IPS DF 4.7 (cell line): ENCODE results near the gene CLEC3A.
"Not testable (repeated sequence)": the region's sequence is repeated elsewhere in the genome, so short reads cannot be mapped to it uniquely, and the experiment has no call there.

Experiments
- DNase-seq: peaks from one replicate; pipeline ENCODE4 v3.0.0-alpha.2; 2013; ENCODE audit warnings: low spot score; ENCODE audit errors: extremely low read depth

Gene CLEC3A

DNA sequence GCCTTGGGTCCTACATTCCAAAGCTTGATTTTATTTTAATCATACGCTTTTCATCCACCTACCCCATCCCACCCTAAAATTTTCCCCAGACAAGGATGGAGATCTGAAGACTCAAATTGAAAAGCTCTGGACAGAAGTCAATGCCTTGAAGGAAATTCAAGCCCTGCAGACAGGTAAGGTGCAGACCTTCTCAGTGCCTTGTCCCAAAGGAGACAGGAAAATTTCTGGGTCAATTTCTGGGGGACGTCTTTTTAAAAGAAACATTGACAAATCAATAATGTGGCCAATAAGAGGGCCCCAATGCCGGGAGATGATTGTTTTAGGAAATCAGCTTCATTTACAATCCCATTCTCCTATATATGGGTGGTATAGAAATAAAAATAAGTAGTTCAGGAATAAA, 5.7 kb downstream of the CLEC3A start:
- DNase-seq: no peak

DNA sequence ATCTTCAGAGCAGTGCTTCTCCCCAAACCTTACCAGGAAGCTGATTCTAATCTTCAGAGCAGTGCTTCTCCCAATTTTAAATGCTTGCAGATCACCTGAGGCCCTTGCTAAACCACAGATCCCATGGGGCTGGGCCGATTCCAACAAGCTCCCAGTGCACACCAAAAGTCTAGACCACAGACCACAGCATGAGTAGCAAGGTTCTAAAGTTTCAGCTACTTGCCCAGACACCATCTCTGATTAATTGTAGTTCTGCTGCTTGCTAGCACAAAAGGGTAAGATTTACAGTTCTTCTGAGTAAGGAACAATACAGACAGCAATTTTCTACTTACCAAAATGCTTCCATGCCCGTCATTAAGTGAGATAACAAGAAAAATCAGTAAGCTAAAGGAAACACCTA, 12.2 kb downstream of the CLEC3A start:
- no peak for DNase-seq

DNA sequence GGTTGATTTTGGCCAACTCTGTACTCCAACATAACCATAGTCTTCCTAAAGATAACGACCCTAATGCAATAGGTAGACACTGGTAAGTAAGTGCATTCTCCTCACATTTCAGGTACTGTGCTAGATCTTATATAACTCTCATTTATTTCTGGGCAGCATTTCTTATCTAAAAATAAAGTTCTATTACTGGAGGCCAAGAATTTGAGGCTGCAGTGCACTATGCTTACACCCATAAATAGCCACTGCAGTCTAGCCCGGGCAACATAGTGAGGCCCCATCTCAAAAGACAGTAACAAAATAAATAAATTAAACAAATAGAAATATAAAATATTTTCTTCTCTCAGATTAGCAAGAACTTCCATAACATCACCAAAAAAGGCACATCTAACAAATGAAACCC, 12.7 kb downstream of the CLEC3A start:
- no peak for DNase-seq

DNA sequence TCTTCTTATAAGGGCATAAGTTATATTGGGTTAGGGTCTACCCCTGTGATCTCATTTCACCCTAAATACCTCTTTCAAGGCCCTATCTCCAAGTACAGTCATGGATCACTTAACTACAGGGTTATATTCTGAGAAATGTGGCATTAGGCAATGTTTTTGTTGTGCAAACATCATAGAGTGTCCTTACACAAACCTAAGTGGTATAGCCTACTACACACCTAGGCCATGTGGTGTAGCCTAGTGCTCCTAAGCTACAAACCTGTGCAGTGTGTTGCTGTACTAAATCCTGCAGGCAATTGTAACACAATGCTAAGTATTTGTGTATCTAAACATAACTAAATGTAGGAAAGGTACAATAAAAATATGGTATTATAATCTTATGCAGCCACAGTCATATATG, 18.0 kb downstream of the CLEC3A start:
- no peak for DNase-seq

DNA sequence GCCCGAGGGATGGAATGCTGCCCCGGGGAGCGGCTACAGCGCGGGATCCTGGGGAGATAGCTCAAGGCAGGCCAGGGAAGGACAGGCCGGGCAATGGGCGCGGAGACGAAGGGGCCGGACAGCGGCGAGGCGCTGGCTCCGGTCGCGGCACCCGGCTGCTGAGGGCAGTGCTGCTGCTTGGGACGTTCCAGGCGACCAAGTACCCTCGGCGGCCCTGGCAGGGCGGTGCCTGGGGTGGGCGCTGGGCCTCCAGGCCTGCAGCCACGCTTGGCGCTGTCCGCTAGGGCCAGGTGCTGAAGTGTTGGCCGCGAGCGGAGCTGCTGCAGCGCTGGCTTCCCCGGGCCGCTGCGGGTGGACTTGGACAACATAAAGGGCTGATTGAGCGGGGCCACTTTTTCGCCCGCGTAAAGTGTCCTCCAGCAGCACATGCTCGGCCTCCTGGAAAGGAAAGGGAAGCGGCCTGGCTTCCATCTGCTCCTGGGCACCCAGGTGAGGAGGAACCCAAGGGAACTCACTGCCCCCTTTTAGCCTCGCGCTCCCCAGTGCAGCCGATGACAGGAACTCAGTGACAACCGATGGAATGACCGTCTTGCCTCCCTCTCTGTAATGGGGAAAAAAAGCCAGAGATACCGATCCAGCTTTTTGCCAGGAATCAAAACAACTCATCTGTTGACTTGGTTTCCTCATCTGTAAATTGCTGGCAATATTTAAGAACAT, 23.7 kb downstream of the CLEC3A start:
- DNase-seq: peak; percentile 62

DNA sequence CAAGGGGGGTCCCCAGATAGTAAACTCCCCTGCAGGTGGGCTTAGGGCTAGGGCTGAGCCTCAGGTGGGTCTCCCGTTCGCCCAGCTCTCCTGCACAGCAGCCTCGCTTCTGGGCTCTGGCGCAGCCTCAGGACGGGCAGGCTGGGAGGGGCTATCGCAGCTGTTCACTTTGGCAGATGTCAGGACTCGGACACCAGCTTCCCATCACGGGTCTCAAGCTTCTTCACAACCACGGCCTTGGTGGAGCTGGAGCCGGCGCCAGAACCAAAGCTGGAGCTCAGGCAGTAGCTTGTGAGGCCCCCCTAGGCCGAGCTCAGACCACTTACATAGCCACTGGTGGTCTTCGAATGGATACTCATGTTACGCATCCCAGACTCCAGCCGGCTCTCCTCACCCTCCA, 26.0 kb downstream of the CLEC3A start:
- DNase-seq: no peak

DNA sequence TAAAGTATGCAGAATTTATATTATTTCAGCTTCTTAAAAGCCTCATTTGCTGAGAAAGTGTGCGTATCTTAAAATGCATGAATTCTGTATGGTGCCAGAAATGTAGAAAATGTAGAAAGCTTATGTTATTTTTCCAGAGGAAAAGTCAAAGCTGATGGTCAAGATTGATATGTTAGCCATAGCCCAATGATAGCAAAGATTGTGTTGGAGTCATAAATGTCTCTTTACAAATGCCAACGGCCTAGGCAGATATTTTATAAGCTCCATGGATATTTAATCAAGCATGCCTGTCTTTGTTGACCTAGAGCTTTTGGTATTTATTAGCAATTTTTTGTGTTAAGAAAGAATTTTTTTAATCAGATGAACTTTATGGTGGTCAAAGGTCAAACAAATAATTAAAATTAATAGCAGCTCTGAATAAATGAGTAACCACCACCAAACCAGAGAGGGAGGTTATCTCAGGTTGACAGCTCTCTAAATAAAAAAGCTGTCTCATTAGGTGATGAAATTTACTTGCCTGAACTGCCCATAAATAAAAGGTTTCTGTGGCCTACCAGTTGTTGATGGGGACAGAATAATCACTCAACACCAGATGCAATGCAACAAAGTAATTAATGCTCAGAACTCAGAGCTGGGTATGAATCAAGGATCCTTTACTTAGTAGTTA, 28.5 kb downstream of the CLEC3A start:
- DNase-seq: no peak

DNA sequence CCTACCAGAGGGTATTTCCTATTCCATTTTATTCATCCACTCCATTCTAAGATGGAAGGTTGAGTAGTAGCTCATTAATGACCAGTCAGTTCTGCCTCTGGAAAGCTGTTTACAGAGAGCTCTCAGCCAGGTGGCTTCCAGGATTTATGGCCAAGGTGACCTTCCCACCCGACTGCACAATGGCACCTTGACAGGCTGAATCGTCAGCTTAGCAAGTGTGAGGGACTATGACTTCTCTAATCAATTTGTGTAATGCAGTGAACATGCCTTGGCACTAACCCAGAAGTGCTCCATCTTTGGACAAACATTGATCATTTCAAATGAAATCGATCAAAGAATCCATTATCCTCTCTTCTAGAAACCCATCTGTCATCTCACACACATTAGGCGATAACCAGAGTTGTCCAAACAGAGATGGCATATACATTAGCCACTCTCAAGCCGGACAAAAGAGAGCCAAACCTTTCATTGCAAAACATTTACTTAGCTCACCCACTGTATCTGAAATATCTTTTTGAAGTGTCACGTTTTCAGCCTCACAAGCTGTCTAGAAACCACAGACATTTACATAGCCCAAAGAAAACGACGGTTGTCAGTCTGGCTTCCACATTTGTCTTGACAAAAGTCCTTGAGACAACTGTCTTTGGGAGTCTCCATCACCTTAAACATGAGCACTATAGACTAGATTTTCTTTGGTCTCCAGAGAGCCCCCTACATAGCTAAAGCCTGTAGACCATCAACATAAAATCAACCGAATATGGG, 35.6 kb downstream of the CLEC3A start:
- DNase-seq: no peak

DNA sequence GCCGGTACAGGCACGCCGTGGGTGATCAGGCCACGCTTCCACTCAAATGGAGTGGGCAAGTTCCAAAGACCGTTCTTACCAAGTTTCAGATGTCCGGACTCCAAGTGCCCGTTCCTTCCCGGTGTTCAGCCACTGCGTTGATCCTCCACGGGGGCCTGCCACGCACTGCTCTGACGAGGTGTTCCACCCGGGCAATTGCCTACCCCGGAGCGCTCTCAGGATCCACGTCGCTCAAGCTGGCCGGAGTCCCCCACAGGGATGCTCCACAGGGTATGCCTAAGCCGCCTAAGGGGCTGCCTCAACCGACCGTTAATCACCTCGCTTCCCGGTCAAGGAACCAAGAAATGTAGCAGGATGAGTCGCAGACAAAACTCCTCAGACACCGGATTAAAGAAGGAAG, 37.5 kb downstream of the CLEC3A start:
- not testable (repeated sequence) for DNase-seq

DNA sequence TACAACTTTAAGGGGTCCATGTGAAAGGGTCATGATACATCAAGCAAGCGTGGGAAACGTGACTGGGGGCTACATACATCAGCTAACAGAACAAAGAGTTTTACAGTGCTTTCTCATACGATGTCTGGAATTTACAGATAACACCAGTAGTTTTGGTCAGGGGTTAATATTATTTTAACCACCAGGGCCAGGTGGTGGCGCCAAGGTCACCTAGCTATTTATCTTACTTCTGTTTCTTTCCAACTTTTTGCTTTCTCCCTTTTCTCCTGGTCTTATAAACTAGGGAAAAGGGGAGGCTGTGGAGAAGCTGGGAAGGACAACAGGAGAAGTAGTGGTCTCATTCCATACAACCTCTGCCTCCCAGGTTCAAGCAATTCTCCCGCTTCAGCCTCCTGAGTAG, 37.9 kb downstream of the CLEC3A start:
- no peak for DNase-seq

DNA sequence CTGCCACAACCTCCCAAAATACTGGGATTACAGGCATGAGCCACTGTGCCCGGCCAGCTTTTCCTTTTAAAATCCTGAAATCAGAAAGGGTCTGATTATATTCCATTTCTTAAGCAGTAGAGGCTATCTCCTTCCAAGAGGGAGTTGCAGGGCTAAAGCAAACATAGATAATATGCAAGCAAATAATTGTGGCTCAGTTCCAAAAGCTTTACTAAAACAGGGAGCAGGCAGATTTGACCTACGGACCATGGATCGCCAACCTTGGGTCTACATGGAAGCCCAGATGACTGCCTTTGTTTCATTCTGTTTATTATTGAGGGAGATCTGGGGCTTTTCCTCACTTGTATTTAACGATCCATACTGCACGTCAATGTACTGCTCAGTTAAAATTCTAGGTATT, 38.5 kb downstream of the CLEC3A start:
- no peak for DNase-seq

DNA sequence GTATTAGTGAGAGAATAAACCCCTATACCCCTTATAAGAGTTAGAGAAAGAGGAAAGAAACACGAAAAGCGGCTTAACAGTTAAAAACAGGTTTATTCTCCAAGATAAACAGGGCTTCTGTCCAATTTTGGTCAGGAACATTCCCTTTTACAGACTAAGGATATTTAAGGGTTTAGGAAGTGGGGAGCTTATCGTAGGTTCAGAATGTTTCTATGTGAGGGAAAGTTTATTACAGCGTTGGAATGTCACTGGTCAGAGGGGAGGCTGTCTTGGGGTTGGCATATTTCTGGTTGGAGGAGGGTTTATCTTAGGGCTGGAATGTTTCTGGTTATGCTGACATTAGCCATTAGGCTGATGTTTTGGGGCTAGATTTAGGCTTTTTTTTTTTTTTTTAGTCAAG, 43.0 kb downstream of the CLEC3A start:
- no peak for DNase-seq

DNA sequence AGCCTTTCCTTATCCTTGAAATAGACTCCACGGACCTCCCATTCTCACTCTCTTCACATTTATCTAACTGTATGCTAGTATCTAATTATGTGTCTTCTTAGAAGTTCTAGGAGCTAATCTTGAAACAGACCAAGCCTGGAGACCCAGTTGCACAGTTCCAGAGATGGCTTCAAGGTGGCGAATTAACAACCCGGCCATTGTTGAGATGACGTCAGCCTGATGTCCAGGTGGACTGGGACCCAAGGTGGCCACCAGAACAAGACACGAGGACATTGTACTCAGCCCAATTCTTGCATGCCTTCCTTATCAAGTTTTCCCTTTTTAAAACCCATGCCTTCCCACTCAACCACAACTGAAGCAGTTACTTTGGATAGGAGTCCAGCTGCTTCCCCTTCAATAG, 47.6 kb downstream of the CLEC3A start:
- DNase-seq: no peak

DNA sequence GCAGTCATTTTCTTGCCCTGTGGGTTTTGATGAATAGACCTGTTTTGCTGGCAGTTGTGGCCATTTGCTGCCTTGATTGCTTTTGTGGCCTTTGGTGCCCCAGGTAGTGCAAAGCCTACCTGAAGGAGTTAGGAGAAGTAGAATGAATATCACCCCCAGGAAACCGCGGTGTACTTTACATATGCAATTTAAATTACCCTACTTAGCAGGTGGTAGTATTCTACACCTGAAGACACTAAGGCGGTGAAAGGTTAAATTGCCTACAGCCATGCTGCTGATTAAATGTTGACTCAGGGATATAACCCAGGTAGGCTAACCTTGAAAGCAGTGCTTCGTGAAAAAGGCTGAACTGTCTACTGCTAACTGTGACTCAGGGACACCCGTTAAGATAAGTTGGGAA, 49.9 kb downstream of the CLEC3A start:
- DNase-seq: peak; percentile 64

DNA sequence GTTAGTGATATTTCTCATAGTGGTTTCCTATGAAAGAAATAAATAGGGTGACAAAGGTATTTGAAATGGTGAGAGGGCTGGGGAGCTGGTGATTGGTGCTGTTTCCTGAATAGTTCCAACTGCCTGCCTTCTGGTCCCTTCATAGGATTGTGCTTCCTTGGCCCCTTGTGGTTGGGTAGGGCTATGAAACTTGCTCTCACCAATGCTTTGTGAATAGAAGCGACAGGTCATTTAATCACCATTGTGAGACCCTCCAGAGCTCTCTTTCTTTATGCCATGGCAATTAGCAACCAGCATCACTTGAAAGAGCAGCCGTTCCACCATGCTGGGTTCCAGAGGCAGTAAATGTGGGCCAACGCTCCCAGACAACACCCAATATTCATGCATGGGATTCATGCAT, 53.5 kb downstream of the CLEC3A start:
- DNase-seq: no peak

DNA sequence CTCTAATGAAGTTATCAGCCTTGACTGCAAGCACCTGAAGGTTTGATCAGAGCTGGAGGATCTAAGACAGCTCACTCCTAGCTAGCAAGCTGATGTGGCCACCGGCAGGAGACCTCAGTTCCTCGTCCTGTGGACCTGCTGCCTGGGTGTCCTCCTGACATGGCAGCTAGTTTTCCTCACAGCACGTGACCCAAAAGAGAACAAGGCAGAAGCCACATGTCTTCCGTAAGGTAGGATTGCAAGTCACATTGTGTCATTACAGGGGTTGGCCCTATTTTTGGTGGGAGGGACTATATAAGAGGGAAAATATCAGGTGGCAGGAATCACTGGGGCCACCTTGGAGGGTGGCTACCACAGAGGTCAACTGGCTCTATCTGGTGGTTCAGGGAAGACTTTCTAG, 59.0 kb downstream of the CLEC3A start:
- no peak for DNase-seq
